NCI-H1930 (cell line): Measurements from ENCODE around the gene TAPBP.
"Not testable (repeated sequence)": the region's sequence is repeated elsewhere in the genome, so short reads cannot be mapped to it uniquely, and the experiment has no call there.

ENCODE experiments used
- DNase-seq, 2 experiments: peaks; one replicate each; lab custom pipeline; 2025; lab: John Stamatoyannopoulos, UW

TAPBP gene

GRCh38 chr6:33296797-33297405, 17.0 kb downstream of the TAPBP start:
- DNase-seq = no peak

- DNase-seq = no peak
Measured at GRCh38 chr6:33295621-33296369, 18.1 kb downstream of the TAPBP start.

GRCh38 chr6:33294086-33294823, 19.6 kb downstream of the TAPBP start:
- DNase-seq = no peak

GRCh38 chr6:33292996-33293682, 20.7 kb downstream of the TAPBP start:
- DNase-seq = no peak

- DNase-seq = no peak
Measured at GRCh38 chr6:33290459-33290858, 23.4 kb downstream of the TAPBP start.

GRCh38 chr6:33289784-33290315, 24.0 kb downstream of the TAPBP start:
- no peak for DNase-seq

GRCh38 chr6:33288921-33289783, 24.7 kb downstream of the TAPBP start, which contains the start of the genes PFDN6 and WDR46:
PFDN6 (plus strand) TSS chr6:33289601; CDS start chr6:33289857, 256 bp downstream.
WDR46 (minus strand) TSS chr6:33289239; CDS start chr6:33289170, 69 bp downstream.
- DNase-seq = peak; percentile 71 to 78

- no peak for DNase-seq
Measured at GRCh38 chr6:33288141-33288920, 25.5 kb downstream of the TAPBP start.

- DNase-seq = no peak
Measured at GRCh38 chr6:33286946-33287914, 26.6 kb downstream of the TAPBP start.

GRCh38 chr6:33285214-33285613, 28.7 kb downstream of the TAPBP start:
- DNase-seq = not testable (repeated sequence)

GRCh38 chr6:33280539-33280938, 33.3 kb downstream of the TAPBP start:
- DNase-seq = no peak

- peak; percentile 8 to 48 for DNase-seq
Measured at GRCh38 chr6:33279971-33280511, 33.8 kb downstream of the TAPBP start.

GRCh38 chr6:33279257-33279695, 34.6 kb downstream of the TAPBP start:
- no peak for DNase-seq

- no peak for DNase-seq
Measured at GRCh38 chr6:33278810-33279209, 35.1 kb downstream of the TAPBP start.

GRCh38 chr6:33278392-33278741, 35.5 kb downstream of the TAPBP start:
- DNase-seq = no peak

- no peak for DNase-seq
Measured at GRCh38 chr6:33277663-33278391, 36.1 kb downstream of the TAPBP start.

- peak; percentile 59 to 83 for DNase-seq
Measured at GRCh38 chr6:33276864-33277662, 36.8 kb downstream of the TAPBP start, which contains the start of gene B3GALT4. B3GALT4 (plus strand) TSS chr6:33277123; CDS start chr6:33277420, 297 bp downstream.
